A673 (cell line): ENCODE measurements around the gene PYGB.

ENCODE experiments used
- CTCF ChIP-seq: fragments of 300-800, 200-600 bp; sonication (generic); conservative IDR thresholded peaks from 2 replicates; pipeline ENCODE4 v1.5.1; 2017; ENCODE audit warnings: low read depth, mild to moderate bottlenecking, antibody characterized with exemption, low read length, moderate library complexity, mixed read lengths
- EZH2 ChIP-seq: fragments of 200-600 bp; sonication (generic); IDR thresholded peaks from 2 replicates; pipeline ENCODE4 v1.6.1; 2017; ENCODE audit warnings: borderline replicate concordance, low read depth, mild to moderate bottlenecking, mixed read lengths, antibody characterized with exemption, low read length; ENCODE audit not compliant: poor library complexity, severe bottlenecking

GRCh38 chr20:25277051-25277801 lies 29.3 kb downstream of the PYGB start:
- no peak for TF ChIP-seq CTCF
- TF ChIP-seq EZH2, result no peak
